Measurements from ENCODE around the gene MT3. TPM values are rescaled to one million over a fixed set of nuclear protein-coding genes. Genes with fewer than 3 reads are reported as not detected.

The MT3 gene
- total and polyA plus RNA-seq, 9 of the 15 experiments (the other 6 are each of a cell fraction or from before 2014, with no cell fraction given), result not detected

- Histone ChIP-seq H3K79me2 (ENCODE audit: control insufficient read depth, insufficient read depth, low read length) (no peaks in the 10 kb centered on the region), H3K4me2 (ENCODE audit: insufficient read depth, low read length) (no peak overlapping the region), H3K4me1 (replicated peaks in 1 of 2; ENCODE audit: control insufficient read depth in 2 of 2, insufficient read depth in 2 of 2, low read length in 2 of 2) (no peaks in the 10 kb centered on the region), H3K9ac (ENCODE audit: insufficient read depth in 1 of 2, low read depth in 2 of 2, low read length in 2 of 2) (no peak overlapping the region), H3K36me3 (ENCODE audit: control insufficient read depth, insufficient read depth, low read length) (no peaks in the 10 kb centered on the region), H3K4me3 (no peak overlapping the region), H4K20me1 (replicated peaks; ENCODE audit: control insufficient read depth, insufficient read depth, low read length) (no peaks in the 10 kb centered on the region; the same call in 1 of the 2 replicates), H3K27ac (ENCODE audit: extremely low read depth, low read depth, low read length) (no peak overlapping the region), H3K9me3 (replicated peaks; ENCODE audit: control insufficient read depth, insufficient read depth, low read depth, low read length) (no peaks in the 10 kb centered on the region), H3K9me1 (ENCODE audit: control insufficient read depth, insufficient read depth, low read length) (no peaks in the 10 kb centered on the region), H3K27me3 (ENCODE audit: control insufficient read depth in 2 of 2, insufficient read depth in 2 of 2, low read length in 2 of 2) (peaks cover 22 to 47% of the 10 kb centered on the region in 2 experiments; a peak in 4 of 5 replicates), H2AFZ (ENCODE audit: low read depth, low read length) (no peak overlapping the region)
- intact Hi-C loops (cut with micrococcal nuclease), result no loop called here
- ATAC-seq, result no peak
- 2% methylated on average over 11 of the region's 11 CpGs for WGBS (ENCODE audit: insufficient coverage, low coverage, missing lambda C conversion rate)
- in situ Hi-C loops (cut with MboI), result loop anchor here (10.0 kb wide), 1 partner anchor 281 kb away; the partner anchor contains the start of gene SLC12A3
- ChIA-PET CTCF (ENCODE audit: low intra/inter-chr PET ratio) (no interaction called here), POLR2A (interaction anchor here (0.7 kb wide), 1 partner anchor 93 kb away, joined by 3 read pairs; no protein-coding TSS in a partner anchor)
- FAIRE-seq, result no peak
- BruUV-seq (replicated peaks), result no TSS peak
- TF ChIP-seq RBM22 (IDR thresholded peaks at IDR 0.05; ENCODE audit: low read depth, low read length, poor library complexity, severe bottlenecking), result no peak
- no peak for TF ChIP-seq E2F3 (CRISPR knock-in tag; IDR thresholded peaks at IDR 0.05)
- no peak for TF ChIP-seq HDAC8 (tag; IDR thresholded peaks at IDR 0.05)
- TF ChIP-seq CBX1 (IDR thresholded peaks at IDR 0.05; ENCODE audit: low read depth), result no peak
- no peak for TF ChIP-seq MBD2 (IDR thresholded peaks at IDR 0.05; ENCODE audit: borderline replicate concordance, low read depth)
- TF ChIP-seq PTRF (tag; IDR thresholded peaks at IDR 0.05), result no peak
- TF ChIP-seq GTF2B (IDR thresholded peaks at IDR 0.05; ENCODE audit: extremely low read depth, insufficient read length), result no peak
- TF ChIP-seq, protein P1, sequence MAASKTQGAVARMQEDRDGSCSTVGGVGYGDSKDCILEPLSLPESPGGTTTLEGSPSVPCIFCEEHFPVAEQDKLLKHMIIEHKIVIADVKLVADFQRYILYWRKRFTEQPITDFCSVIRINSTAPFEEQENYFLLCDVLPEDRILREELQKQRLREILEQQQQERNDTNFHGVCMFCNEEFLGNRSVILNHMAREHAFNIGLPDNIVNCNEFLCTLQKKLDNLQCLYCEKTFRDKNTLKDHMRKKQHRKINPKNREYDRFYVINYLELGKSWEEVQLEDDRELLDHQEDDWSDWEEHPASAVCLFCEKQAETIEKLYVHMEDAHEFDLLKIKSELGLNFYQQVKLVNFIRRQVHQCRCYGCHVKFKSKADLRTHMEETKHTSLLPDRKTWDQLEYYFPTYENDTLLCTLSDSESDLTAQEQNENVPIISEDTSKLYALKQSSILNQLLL (CRISPR knock-in tag; IDR thresholded peaks at IDR 0.05; ENCODE audit: borderline replicate concordance), result no peak
- DNase-seq (ENCODE audit: extremely low read depth in 1 of 4, low spot score in 3 of 4), result no peak
These were observed 5.8 kb upstream of the MT3 start for GRCh38 chr16:56583351-56584168.
